HG03558 (cell line): Measurements from ENCODE around the gene DNPEP.

Source experiments
- ATAC-seq: cut with Tn5 transposase; IDR thresholded peaks from one replicate; pipeline ENCODE4 v1.9.1; 2021; ENCODE audit warnings: moderate number of reproducible peaks; ENCODE audit not compliant: unreplicated experiment; ENCODE audit errors: extremely low read depth

The DNPEP gene

GRCh38 chr2:219387306-219388120 lies at the start of gene DNPEP:
TSS of gene DNPEP (minus strand) at chr2:219387912. CDS start at chr2:219387794, 118 bp downstream.
- peak; percentile 31 for ATAC-seq

- ATAC-seq, result no peak
Measured at GRCh38 chr2:219437141-219437540, 49.4 kb upstream of the DNPEP start.

- ATAC-seq, result no peak
Measured at GRCh38 chr2:219436491-219436890, 48.8 kb upstream of the DNPEP start.

GRCh38 chr2:219435701-219436100 lies 48.0 kb upstream of the DNPEP start:
- no peak for ATAC-seq

GRCh38 chr2:219434718-219435525 lies 47.2 kb upstream of the DNPEP start, which contains the start of gene SPEG:
TSS of gene SPEG (plus strand) at chr2:219434843. CDS start at chr2:219434978, 135 bp downstream.
- no peak for ATAC-seq

- no peak for ATAC-seq
Measured at GRCh38 chr2:219434468-219434717, 46.7 kb upstream of the DNPEP start.

- no peak for ATAC-seq
Measured at GRCh38 chr2:219433666-219434467, 46.2 kb upstream of the DNPEP start.

GRCh38 chr2:219430633-219431615 lies 43.2 kb upstream of the DNPEP start:
- no peak for ATAC-seq

- ATAC-seq, result no peak
Measured at GRCh38 chr2:219429958-219430606, 42.4 kb upstream of the DNPEP start.

- ATAC-seq, result no peak
Measured at GRCh38 chr2:219428469-219428868, 40.8 kb upstream of the DNPEP start.

GRCh38 chr2:219426534-219427136 lies 38.9 kb upstream of the DNPEP start:
- no peak for ATAC-seq

GRCh38 chr2:219426068-219426443 lies 38.3 kb upstream of the DNPEP start:
- no peak for ATAC-seq

- ATAC-seq, result no peak
Measured at GRCh38 chr2:219425238-219426067, 37.7 kb upstream of the DNPEP start.

GRCh38 chr2:219423652-219424377 lies 36.1 kb upstream of the DNPEP start:
- no peak for ATAC-seq

- no peak for ATAC-seq
Measured at GRCh38 chr2:219422952-219423534, 35.3 kb upstream of the DNPEP start.

GRCh38 chr2:219421323-219421722 lies 33.6 kb upstream of the DNPEP start:
- no peak for ATAC-seq

- no peak for ATAC-seq
Measured at GRCh38 chr2:219420687-219421086, 33.0 kb upstream of the DNPEP start.
